DMS153 treated with DMSO at 0.1 percent for 48 hours (cell line): ENCODE measurements around the gene SH3GL1.
"Not testable (repeated sequence)": the region's sequence is repeated elsewhere in the genome, so short reads cannot be mapped to it uniquely, and the experiment has no call there.

ENCODE experiments used
- DNase-seq: peaks from one replicate; lab custom pipeline; 2025; ENCODE audit not compliant: unreplicated experiment; lab: John Stamatoyannopoulos, UW

SH3GL1 gene

DNA sequence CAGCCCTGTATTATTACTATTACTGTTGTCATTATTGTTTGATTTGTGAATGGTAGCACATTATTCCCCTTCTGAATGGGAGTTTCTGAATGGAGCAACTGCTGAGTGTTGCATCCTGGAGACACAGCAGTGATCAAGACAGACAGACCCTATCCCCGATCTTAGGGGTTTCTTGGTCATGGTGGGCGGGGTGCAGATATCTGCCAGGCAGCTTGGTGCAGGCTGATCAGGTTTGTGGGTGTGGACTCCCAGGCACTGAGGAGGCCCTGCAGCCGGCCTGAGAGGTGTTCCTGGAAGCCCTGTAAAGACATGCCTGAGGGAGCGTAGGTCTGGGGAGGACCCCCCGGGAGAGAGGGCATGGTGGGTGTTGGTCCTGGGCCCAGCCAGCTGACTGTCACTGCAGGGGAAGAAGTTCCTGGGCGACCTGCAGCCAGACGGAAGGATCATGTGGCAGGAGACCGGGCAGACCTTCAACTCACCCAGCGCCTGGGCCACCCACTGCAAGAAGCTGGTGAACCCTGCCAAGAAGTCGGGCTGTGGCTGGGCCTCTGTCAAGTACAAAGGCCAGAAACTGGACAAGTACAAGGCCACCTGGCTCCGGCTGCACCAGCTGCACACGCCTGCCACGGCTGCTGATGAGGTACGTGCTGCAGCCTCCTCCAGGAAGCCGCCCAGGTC lies 54.9 kb downstream of the SH3GL1 start:
- DNase-seq: no peak

DNA sequence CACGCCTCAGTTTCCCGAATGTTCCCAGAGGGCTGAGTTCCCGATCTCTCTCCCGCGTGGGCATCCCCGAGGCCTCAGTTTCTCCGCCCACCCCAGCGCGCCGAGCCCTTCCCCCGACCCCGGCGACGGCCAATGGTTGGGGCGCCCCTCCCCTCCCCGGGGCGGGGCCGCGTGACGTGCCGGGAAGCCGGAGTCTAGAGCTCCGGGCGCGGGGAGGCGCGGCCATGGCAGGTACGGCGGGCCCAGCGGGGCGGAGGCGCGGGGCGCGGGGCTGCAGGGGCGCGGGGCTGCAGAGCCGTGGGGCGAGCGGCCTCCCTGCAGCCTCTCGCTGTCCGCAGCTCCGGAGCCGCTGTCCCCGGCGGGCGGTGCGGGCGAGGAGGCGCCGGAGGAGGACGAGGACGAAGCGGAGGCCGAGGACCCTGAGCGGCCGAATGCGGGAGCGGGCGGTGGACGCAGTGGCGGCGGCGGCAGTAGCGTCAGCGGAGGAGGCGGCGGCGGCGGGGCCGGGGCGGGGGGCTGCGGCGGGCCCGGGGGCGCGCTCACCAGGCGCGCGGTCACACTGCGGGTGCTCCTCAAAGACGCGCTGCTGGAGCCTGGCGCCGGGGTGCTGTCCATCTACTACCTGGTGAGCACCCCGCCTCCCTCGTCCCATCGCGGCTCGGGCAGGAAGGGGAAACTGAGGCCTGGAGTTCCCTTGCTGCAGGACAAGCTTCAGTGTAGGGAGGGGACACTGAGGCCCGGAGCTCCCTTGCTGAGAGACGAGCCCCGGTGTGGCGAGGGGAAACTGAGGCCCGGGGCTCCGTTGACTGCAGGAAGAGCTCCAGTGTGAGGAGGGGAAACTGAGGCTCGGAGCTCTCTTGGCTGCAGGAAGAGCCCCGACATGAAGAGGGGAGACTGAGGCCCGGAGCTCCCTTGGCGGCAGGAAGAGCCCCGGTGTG lies 56.7 kb downstream of the SH3GL1 start, which contains the start of gene MPND:
MPND (plus strand) TSS at position 193 of the 938 bp plus-strand sequence; CDS start at position 225, 32 bp downstream.
- DNase-seq: peak; percentile 39

DNA sequence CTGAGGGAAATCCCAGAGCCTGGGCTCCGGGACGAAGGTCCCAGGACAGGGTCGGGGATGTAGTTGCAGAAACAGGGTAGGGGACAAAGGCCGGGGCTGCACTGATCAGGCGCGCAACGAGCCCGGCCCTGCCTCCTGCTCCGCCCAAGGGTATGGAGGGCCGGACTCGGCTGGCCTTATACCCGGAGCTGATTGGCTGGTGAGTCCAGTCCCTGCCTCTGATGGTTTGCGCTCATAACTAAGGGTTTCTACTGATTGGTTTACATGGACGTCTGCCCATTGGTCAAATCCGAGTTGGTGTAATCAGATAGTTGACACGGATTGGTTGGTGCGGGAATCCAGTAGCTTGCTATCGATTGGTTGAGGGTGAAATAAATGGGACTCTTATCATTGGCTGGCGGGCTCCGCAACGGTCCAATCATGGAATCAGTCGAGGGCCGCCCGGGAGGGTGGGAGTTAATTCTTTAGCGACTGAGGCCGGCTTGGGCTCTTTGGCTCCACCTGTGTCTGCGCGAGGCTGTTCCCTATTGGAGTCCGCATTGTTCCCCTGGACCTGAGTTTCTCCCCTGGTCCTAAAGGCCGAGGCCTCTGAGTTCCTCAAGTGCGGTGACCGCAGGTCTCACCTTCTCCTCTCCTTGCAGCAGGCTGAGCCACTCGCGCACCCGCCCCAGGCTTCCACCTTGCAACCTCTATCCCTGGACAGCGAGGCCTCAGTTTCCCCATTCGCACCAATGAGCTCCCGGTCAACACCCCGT lies 57.6 kb downstream of the SH3GL1 start:
- DNase-seq: peak; percentile 98

DNA sequence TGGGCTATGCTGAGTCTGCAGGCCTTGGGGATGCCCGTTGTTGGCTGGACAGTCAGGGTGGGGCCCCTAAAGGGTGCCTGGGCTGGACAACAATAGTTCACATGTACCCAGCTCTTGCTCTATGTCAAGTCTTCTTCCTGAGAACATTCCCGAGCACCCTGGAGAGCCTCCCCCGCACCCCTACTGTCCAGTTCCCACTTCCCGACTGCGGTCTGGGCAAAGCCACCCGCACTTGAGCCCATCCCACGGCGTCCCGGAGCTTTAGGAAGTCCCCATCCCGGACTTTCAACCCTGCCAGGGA lies 58.1 kb downstream of the SH3GL1 start:
- DNase-seq: no peak

DNA sequence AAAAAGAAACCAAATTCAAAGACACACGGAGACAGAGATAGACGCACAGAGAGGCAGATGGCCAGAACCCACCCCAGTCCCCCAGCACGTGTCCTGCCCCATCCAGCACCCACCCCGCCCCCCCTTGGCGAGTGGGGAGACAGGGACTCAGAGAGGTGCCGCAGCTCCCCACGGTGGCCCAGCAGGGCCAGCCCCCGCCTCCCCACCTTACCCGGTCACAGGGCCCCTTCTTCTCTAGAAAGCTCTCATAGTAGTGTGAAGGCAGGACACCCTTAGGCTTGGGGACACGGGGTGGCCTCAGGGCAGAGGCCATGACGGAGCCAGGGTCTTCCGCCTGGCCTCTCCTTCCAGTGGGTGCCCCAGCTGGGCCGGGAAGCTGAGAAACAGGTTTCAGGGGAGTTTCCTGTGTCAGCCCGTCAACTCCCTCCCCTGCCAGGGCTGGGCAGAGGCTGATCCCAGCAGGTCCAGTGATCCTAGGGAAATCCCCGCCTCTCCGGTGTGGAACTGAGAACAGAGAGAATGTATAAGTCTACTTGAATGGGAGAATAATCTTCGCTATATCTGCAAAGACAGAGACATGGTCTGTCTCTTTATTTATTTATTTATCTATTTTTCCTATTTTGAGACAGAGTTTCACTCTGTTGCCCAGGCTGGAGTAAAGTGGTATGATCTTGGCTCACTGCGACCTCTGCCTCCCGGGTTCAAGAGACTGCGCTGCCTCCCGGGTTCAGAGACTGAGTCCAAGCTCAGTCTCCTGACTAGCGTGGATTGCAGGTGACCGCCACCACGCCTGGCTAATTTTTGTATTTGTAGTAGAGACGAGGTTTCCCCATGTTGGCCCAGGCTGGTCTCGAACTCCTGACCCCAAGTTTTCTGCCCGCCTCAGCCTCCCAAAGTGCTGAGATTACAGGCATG lies 61.6 kb downstream of the SH3GL1 start, which contains the start of gene STAP2:
STAP2 (minus strand) TSS at position 387 of the 915 bp plus-strand sequence; CDS start at position 313, 74 bp downstream.
- DNase-seq: peak; percentile 28

DNA sequence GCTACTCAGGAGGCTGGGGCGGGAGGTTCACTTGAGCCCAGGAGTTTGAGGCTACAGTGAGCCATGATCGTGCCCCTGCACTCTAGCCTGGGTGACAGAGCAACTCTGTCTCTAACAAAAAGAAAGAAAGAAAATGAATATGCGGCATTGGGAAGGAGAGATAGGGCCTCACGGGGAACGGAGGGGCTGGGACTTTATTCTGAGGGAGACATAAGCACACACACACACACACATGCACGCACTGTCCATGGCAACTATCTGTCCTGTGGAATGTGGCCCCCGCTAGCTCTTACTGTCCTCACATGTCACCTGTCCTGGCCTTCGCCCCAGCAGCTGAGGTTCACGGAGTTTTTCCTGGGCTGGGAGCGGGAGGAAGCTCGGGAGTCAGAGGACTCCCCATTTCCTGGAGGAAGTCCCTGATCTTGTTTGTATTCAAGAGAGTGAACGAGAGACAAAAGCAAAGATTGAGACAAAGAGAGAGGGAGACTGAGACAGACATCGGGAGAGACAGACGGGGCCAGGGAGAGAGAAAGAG lies 62.4 kb downstream of the SH3GL1 start:
- peak; percentile 8 for DNase-seq

DNA sequence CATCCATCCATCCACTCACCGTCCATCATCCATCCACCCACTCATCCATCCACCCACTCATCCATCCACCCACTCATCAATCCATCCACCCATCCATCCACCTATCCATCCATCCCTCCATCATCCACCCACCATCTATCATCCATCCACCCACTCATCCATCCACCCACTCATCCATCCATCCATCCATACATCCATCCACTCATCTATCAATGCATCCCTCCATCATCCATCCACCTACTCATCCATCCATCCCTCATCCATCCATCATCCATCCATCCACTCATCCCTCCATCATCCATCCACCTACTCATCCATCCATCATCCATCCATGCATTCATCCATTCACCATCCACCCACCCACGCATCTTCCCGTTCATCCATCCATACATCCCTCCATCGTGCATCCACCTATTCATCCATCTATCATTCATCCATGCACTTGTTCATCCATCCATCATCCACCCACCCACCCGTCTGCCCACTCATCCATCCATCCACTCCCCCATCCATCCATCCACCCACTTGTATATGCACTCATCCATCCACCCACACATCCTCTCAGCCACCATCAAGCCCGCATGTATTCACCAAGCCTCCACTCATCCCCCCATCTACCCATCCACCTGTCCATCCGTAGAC lies 65.3 kb downstream of the SH3GL1 start:
- DNase-seq: no peak

DNA sequence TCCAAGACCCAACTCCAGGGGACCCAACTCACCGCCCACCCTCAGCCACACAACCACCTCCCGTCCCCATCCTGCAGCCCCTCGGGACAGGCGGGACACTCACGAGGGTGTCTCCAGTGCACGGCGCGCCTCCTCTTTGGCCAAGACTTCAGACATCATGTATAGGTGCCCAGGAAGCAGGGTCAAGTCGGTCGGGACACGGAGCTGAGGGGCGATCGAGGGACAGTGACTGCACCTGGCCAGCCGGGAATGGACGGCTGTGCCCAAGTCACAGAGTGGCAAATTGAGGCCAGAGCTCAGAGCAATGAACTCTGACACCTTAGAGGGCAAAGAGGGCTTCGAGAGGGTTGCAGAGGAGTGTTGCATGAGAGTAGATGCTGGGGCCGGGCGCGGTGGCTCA lies 70.5 kb downstream of the SH3GL1 start:
- no peak for DNase-seq

DNA sequence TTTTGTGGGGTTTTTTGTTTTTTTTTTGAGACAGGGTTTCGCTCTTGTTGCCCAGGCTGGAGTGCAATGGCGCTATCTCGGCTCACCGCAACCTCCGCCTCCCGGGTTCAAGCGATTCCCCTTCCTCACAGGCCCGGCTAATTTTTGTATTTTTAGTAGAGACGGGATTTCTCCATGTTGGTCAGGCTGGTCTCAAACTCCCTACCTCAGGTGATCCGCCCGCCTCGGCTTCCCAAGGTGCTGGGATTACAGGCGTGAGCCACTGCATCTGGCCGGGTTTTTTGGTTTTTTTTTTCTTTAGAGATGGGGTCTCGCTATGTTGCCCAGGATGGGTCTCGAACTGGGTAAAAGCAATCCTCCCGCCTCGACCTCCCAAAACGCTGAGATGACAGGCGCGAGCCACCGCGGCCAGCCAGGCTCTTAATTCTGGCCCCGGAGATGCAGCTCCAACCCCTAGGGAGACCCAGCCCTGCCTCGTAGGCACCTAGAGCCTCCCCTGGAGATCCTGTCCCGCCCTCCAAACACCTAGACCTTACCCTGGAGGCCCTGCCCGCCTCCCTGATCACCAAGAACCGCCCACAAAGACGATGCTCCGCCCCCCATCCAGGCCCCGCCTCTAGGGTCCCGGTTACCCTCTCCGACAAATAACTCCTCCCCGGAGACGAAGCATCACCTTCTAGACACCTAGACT lies 71.2 kb downstream of the SH3GL1 start:
- not testable (repeated sequence) for DNase-seq

DNA sequence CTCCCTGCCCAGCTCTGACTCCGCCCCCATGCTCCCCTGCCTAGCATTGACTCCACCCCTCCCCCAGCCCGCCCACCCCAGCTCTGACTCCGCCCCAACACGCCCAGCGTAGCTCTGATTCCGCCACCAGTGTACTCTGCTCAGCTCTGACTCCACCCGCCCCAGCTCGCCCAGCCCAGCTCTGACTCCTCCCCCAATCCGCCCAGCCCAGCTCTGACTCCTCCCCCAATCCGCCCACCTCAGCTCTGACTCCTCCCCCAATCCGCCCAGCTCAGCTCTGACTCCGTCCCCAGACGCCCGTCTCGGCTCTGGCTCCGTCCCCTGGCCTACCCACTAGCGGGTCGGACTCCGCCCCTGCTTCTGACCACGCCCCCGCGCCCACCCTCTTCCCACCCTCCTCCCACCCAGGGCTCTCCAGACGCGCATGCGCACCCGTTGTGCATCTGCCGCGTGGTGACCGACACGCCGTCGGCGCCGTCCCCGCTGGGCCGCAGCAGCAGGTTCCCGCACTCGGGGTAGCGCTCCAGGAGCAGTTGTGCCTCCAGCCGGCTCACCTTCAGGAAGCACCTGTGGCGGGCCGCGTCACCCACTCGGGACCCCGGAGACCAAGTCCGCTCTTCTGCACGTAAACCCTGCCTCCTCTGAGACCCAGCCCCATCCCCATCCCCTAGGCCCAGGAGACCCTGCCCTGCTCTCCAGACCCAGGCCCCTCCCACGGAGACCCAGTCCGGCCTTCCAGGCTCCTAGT lies 71.9 kb downstream of the SH3GL1 start:
- DNase-seq: no peak

DNA sequence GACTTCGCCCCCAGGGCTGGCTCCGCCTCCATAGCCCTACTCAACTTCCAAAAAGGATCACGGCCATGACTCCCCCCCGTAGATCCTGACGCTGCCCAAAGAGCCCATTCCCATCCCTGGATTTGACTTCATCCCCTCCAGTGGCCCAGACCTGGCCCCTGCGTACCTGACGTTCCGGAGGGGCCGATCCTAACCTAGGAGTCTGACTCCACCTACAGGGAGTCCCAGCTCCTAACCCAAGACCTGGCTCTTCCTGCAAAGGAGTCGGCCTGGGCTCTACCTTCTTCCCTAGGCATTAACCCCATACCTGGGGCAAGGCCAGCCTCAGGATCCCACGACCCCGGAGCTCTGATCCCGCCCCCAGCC lies 72.5 kb downstream of the SH3GL1 start:
- no peak for DNase-seq

DNA sequence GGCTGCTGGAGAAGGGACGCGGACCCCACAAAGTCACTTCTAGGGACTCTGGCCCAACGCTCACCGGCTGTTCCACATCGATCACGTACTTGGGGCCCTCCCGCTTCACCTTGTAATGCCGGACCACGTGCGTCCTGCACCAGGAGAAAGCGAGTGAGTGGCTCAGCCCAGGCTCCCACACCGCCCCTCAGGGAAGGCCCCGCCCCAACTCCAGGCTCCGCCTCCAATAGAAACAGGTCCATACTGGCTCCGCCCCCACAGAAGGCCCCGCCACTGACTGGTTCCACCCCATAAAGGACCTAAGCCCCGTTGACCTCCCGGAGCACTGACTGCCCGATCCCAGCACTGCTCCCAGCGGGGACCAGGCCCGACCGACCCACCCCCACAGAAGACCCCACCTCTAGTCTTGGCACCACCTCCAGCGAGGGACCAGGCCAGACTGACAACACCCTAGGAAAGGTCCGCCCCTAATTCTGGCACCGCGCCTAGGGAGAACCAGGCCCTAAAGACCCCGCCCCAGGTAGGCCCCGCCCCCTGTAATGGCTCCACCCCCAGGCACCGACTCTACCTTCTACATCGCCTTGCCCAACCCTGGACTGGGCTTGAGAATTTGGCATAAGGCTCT lies 73.0 kb downstream of the SH3GL1 start:
- no peak for DNase-seq

DNA sequence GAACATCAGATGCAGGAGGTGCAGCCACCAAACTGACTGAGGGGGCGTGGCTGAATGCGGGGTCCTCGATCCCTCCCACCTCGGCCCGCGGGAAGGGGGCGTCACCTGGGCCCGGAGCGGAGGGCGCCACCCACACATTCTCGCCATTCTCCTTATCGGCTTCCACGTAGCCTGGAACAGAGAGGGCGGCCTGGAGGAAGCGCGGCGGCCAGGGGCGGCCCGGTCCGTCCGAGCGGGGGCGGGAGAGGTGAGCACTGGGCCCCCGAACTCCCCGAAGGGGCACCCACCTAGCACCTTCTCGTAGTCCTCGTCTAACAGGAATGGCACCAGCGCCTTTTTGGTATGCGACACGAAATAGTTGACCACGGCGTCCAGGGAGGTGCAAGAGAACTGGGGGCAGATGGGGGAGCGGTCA lies 73.5 kb downstream of the SH3GL1 start:
- no peak for DNase-seq

DNA sequence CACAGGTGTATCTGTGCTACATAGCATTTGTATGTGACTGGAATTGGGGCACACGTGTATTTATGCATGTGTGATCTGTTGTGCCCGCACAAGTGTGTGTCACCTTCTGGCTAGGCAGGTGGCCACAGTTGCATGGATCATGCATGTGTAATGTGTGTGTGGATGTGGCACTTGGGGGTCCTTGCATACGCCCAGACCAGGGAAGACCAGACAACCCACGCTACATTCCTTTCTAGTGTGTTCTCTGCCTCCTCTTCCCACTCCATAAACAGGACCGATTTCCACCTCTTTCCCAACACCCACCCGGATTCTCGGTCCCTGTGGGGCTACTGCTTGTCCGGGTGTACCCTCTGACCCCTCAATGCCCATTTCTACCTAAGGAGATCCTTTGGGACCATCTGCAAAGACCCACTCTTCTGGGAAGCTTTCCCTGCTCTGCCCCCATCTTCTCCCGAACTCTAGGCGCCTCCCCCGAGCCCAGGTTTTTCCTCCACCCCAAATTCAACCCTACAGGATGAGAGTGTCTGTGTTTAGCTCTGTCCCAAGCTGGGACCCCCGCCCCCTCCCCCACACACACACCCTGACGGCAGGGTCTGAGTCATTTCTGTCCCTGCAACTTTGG lies 74.0 kb downstream of the SH3GL1 start:
- DNase-seq: no peak

DNA sequence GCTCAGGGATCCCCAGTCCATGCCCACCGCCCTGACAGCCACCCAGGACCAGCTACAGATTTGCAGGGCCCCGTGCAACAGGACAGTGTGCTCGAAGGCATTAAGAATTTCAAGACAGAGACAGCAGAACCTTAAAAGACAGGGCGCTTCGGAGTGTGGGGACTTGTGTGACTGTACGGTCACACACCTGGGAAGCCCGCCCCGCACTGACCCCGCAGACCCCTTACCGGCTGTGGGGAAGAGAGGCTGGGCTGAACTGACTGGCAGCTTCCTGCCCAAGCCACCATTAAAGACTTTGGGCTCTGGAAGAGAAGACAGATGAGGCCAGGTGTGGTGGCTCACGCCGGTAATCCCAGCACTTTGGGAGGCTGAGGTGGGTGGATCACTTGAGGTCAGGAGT lies 76.1 kb downstream of the SH3GL1 start:
- DNase-seq: no peak

DNA sequence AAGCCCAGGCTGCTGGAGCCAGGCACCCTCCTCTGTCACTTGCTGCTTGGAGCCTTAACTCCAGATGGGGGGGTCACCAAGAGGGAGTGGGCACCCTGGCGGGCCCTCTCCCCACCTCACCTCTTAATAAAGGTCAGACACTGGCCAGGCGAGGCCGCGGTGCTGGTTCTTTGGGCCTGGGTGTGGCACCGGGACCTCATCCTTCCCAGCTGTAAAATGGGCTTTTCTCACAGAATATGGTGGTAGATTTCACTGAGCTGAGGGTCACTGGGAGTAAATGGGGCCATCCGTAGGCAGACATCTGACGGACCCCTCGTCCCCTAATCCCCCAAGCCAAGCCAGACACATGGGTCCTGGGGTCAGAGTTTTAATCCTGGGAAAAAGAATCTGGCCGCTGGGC lies 76.7 kb downstream of the SH3GL1 start:
- no peak for DNase-seq

DNA sequence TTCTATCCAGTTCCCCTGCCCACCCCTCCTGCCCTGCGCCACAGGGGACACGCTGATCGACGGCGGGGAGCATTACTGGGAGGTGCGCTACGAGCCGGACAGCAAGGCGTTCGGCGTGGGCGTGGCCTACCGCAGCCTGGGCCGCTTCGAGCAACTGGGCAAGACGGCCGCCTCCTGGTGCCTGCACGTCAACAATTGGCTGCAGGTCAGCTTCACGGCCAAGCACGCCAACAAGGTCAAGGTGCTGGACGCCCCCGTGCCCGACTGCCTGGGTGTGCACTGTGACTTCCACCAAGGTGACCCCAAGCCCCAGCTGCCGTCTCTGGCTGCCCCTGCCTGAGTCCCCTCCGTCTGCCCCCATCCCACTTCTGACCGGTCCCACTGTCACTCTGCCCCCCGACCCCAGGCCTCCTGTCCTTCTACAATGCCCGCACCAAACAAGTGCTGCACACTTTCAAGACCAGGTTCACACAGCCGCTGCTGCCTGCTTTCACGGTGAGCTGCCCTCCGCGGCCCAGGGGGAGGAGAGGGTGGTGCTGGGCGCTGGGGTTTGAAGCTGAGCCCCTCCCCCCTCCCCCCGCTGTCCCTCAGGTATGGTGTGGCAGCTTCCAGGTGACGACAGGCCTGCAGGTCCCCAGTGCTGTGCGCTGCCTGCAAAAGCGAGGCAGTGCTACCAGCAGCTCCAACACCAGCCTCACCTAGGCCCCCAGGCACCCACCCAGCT lies 77.2 kb downstream of the SH3GL1 start:
- no peak for DNase-seq
